ENCODE results near the gene ZNF470.

ZNF470 gene

DNA sequence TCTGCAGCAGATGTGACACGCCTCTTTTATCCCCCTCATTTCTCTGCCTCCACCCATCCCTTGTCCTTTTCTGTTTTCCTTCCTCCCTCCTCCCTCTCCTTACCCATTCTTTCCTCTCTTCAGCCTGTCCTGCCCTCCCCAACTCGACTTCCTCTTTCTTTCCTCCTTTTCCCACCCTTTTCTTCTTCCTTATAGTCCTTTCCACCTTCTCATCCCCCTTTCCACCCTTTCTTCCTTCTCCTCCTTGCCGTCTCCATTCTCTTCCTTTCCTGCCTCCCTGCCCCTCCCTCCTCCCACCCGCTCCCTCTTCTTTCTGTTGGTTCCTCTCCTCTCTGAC lies 27.1 kb downstream of the ZNF470 start:
- peak overlapping the region; percentile 96; the same call in 1 of the 2 replicates for H3K4me3 ChIP-seq (ENCODE audit: low read length)
- DNase-seq (ENCODE audit: low read depth): no peak

DNA sequence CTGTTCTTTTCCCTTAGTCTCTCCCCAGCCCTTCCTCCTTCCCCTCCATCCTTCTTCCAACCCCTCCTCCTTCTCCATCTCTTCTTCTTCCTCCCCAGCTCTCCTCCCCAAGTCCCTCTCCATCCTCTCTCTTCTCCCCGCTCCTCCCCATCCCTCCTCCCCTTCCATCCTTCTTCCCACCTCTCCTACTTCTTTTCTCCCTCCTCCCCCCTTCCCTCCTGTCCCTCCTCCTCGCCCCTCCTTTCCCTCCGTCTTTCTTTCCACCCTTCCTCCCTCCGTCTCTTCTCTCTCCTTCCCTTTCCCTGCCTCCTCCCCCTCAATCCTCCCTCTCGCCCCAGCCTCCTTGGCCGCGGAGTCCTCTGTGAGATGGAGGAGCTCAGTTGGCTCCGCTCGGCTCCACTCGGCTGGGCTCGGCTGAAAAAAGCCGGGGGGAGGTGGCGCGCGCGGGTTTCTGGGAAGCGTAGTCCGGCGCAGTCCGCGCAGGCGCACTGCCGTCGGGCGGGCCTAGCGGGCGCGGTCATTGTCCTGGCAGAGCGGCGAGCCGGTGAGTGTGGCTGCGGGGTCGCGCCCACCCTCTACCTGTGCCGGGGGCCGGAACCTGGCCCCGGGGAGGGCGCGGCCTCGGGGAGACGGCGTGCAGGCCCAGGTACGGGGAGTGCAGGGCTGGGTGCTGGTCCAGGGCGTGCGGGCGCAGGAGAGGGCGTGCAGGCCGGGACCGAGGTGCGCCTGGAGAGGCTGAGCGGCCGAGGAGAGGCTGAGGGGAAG lies 27.7 kb downstream of the ZNF470 start, which contains the start of gene ZNF71:
Gene ZNF71, plus strand, starts transcription at position 520 of the 765 bp plus-strand sequence. CDS start 6,257 bp downstream, outside the sequence.
- H3K4me3 ChIP-seq (ENCODE audit: low read length): peak within 1 kb of the TSS; percentile 96
- DNase-seq (ENCODE audit: low read depth): peak; percentile 83
- TF ChIP-seq, protein P1, sequence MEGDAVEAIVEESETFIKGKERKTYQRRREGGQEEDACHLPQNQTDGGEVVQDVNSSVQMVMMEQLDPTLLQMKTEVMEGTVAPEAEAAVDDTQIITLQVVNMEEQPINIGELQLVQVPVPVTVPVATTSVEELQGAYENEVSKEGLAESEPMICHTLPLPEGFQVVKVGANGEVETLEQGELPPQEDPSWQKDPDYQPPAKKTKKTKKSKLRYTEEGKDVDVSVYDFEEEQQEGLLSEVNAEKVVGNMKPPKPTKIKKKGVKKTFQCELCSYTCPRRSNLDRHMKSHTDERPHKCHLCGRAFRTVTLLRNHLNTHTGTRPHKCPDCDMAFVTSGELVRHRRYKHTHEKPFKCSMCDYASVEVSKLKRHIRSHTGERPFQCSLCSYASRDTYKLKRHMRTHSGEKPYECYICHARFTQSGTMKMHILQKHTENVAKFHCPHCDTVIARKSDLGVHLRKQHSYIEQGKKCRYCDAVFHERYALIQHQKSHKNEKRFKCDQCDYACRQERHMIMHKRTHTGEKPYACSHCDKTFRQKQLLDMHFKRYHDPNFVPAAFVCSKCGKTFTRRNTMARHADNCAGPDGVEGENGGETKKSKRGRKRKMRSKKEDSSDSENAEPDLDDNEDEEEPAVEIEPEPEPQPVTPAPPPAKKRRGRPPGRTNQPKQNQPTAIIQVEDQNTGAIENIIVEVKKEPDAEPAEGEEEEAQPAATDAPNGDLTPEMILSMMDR (conservative IDR thresholded peaks at IDR 0.05; ENCODE audit: low read length): no peak

More for the DNA sequence above, 27.1 kb downstream of the ZNF470 start:
- TF ChIP-seq, protein P1 (conservative IDR thresholded peaks at IDR 0.05; ENCODE audit: low read length): no peak

DNA sequence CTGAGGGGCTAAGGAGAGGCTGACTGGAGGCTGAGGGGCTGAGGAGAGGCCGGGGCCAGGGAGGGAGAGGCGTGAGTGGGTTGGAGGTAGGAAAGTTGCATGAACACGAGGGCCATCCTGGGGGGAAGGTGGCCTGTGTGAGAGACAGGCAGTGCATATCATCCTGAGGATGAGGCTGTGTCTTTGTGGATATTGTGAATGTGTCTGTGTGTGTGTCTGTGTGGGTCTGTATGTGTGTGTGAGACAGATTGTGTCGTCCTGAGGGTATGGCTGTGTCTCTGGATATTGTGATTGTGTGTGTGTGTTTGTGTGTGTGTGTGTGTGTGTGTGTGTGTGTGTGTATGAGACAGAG lies 28.3 kb downstream of the ZNF470 start:
- no peak for DNase-seq (ENCODE audit: low read depth)
- H3K4me3 ChIP-seq (ENCODE audit: low read length): peak overlapping the region; percentile 96
- TF ChIP-seq, protein P1 (conservative IDR thresholded peaks at IDR 0.05; ENCODE audit: low read length): no peak

DNA sequence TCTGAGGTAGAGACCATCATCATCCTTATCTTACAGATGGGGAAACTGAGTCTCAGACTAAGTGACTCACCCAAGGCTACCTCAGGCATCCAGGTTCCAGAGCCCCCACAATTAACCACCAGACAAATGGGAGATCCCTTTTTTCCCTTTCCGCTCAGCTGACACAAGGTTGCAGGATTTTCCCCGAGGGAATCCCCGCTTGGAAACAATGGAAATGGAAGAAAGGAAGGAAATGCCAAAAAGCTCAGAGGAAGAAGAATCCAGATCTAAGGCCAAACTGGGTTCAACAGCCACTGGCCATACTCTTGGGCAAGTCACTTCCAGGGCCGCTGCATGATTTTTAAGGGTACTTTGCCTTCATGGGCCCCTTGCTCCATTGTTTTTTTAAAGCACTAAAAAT lies 29.4 kb downstream of the ZNF470 start:
- H3K4me3 ChIP-seq (ENCODE audit: low read length): no peak overlapping the region
- no peak for DNase-seq (ENCODE audit: low read depth)
- TF ChIP-seq, protein P1 (conservative IDR thresholded peaks at IDR 0.05; ENCODE audit: low read length): no peak

DNA sequence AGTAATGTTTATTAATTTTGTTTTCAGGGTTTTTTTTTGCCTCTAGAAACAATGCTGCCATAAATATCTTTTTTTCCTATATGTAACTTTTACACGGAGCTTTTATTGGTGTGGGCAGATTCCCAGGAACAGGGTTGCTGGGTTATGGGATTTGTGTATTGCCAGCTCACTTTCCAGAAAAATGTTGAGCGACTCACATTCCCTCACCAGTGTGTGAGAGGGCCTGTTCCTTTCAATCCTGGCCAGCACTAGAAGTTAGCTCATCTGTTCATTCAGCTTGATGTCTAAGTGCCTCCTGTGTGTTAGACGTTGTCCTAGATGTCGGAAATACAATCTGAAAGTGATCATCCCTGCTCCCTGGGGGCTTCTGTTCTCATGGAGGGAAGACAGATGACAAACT lies 30.4 kb downstream of the ZNF470 start:
- TF ChIP-seq, protein P1 (conservative IDR thresholded peaks at IDR 0.05; ENCODE audit: low read length): no peak
- no peak for DNase-seq (ENCODE audit: low read depth)
- H3K4me3 ChIP-seq (ENCODE audit: low read length): no peak overlapping the region

DNA sequence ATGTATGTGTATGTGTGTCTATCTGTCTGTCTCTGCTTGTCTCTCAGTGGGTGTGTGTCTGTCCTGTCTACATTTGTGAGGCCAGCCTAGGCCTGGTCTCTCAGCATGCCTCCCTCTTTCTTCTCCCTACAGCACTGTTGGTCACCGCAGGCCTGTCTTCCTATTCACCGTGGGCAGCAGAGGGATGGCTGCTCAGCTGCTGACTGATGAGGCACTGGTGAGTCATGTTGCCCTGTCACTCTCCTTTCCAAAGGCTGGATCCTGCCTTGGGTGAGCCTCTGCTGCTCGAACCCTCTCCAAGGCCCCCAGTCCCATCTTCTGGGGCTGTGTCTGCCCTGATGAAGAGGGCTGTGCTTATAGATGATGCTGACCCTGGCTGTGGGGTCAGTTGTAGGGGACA lies 34.1 kb downstream of the ZNF470 start:
- TF ChIP-seq, protein P1 (conservative IDR thresholded peaks at IDR 0.05; ENCODE audit: low read length): no peak
- H3K4me3 ChIP-seq (ENCODE audit: low read length): no peak overlapping the region
- DNase-seq (ENCODE audit: low read depth): no peak

DNA sequence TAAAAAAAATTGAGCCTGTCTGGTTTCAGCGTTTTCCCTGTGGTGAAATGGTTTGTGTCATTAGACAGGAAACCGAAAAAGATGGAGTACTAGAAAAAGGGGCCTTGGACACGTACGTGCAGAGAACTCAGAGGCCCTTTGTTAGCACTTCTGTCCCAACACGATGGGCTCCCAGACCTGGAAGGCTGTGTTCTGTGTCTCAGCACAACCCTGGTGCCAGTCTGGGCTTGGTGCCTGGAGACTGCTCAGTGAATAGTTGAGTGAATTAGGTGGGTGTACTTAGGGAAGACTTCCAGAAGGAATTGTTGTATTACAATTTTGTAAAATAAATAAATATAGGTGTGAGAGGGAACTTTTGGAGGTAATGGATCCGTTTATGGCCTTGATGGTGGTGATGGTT lies 36.6 kb downstream of the ZNF470 start:
- TF ChIP-seq, protein P1 (conservative IDR thresholded peaks at IDR 0.05; ENCODE audit: low read length): no peak
- no peak overlapping the region for H3K4me3 ChIP-seq (ENCODE audit: low read length)
- DNase-seq (ENCODE audit: low read depth): no peak

Data from AG10803 (cell line).